GM19240 (cell line): Measurements from ENCODE around the gene CTRL.

Experiments used
- DNase-seq: peaks from one replicate; pipeline ENCODE4 v3.0.0; 2011; ENCODE audit warnings: low spot score; ENCODE audit not compliant: insufficient read length

Gene CTRL

DNA sequence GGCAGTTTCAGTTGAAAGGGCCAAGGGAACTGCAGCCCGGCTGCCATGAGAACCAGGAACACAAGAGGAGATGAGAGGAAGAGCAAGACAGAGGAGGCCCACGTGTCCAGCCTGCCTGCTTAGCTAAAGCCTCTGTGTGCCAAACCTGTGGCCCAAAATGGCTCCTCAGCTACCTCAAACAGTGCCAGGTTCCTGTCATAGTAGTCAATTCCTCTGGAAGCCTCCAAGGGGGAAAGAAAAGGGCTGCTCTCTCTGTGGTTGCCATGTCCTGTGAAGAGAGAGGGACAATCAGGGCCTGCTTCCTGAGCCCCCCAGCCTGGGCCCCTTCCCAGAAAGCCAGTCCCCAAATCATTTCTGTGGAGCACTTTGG lies 31.6 kb upstream of the CTRL start:
- no peak for DNase-seq

GRCh38 chr16:67962135-67962534 lies 30.5 kb upstream of the CTRL start:
- no peak for DNase-seq

GRCh38 chr16:67961551-67961957 lies 29.9 kb upstream of the CTRL start:
- DNase-seq: no peak

GRCh38 chr16:67959536-67960329 lies 28.1 kb upstream of the CTRL start:
- no peak for DNase-seq

- no peak for DNase-seq
Observed at GRCh38 chr16:67957622-67958021, 26.0 kb upstream of the CTRL start.

- DNase-seq: no peak
Observed at GRCh38 chr16:67954421-67955196, 22.9 kb upstream of the CTRL start.

DNA sequence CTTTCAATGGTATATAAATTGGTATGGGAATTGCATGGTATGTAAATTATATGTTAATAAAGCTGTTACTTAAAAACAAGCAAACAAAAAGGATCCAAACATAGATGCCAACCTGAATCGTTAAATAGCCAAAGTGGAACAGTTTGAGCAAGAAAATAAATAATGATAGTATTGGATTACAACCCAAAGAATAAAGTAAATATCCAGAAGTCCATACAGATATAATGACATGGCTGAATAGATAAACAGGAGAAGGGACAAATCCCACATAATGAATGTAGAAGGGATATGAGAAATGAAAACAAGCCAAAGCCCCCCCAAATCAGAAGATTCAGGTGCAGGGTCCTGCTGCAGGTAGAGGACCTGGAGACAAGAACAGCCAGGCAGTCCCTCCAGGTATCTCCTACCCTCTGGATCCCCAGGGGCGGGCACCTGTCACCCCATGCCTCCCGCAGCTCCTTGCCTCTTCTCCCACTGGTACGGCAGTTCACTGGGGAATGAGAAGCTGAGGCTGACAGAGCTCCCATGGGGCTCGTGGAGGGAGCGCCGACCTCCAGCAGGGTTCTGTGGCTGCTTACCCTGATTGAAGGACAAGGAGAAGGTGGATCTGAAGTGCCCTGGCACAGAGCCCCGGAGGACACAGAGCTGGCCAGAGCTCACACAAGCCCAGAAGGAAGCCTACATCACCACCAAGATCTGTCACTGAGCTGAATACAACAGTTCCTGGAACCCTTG lies 22.1 kb upstream of the CTRL start:
- no peak for DNase-seq

DNA sequence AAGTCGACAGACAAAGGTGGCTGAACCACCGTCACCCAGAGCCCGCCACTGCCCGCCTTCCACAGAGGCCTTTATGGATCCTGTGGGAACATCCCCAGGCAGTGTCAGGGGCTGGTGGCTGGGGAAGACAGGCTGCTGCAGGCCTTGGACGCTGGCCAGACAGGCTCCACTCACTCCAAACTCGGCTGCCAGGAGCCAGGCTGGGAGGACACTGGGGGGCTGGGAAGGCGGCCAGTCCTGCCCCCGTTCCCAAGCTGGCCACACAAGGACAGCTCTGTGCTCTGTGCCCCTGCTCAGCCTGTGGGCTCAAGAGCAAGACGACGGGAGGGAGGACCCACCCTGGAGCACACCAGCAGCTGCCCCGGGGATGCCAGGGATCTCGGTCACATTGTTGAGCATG lies 19.8 kb upstream of the CTRL start:
- no peak for DNase-seq

GRCh38 chr16:67950335-67950843 lies 18.7 kb upstream of the CTRL start:
- DNase-seq: no peak

- DNase-seq: no peak
Observed at GRCh38 chr16:67949645-67950044, 18.0 kb upstream of the CTRL start.

DNA sequence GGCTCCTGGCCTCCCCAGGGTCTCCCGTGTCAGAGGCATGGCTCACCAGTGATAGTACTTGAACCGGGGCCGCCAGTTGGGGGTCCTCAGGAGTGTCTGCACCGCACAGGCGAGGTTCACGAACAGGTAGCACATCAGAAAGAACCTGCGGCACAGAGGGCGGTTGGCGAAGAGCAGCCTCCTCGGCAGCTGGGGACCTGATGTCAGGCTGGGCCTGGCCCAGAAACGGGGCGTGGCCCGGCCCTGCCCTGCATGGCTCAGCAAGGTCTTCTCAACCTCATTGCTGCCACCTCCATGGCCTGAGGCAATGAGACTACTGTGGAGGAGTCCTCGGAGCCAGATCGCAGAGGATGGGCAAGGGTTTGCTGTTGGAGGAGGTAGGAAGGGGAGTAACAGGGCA lies 16.4 kb upstream of the CTRL start:
- DNase-seq: no peak

DNA sequence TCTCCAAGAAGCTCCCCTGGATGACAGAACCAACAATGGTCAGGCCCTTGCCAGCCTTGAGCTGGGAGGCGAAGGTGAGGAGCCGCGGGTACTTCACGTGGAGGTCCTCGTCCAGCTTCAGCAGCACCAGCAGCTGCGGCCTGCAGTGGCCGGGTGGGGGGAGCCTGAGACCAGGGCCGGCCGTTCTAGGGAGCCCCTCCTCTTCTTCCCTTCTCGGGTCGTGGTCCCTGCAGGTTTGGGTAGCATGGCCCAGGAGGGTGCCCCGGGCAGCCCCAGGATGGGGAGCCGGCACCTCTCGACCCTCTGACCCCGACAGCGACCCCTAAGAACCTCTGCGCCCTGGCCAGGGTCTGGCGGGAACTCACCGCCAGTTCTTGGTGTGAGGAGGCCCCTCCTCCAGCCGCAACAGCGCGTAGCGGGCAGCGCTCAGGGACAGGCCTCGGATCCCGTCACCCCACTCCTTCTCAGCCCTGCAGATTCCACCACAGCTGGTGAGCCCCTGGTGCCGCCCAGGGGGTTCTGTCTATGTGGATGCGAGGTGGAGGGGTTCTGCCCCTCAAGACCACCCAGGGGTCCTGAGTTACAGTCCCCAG lies 15.4 kb upstream of the CTRL start:
- no peak for DNase-seq

GRCh38 chr16:67946128-67946569 lies 14.5 kb upstream of the CTRL start:
- no peak for DNase-seq

GRCh38 chr16:67945392-67945933 lies 13.8 kb upstream of the CTRL start:
- no peak for DNase-seq

DNA sequence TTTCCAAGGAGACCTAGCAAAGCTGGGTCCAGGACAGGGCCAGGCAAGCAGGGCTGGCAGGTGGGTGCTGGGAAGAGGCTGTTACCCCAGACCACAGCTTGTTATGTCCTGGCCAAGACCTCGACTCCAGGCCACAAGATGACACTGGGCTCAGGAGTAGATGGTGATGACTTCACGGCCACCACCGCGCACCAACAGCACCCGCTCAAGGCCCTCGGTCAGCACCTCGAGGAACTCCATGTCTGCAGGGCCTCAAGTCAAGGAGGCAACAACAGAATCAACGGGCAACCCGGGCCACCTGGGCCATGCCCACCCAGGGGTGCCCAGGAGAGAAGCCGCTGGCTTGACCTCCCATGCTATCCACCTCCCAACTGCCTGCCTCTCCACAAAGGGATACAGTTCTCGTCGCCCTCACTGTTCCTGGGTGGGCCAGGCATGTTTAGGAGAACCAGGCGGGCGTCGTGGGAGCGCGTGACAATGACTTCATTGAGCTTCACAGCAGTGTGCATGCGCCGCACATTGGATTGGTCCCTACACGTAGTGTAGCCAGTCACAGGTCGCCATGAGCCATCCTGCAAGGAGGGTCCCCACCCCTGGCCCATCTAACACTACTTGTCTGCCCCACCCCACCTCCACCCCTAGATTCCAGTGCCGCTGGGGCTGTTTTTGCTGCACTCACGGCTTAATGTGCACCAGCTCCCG lies 13.2 kb upstream of the CTRL start:
- DNase-seq: no peak

DNA sequence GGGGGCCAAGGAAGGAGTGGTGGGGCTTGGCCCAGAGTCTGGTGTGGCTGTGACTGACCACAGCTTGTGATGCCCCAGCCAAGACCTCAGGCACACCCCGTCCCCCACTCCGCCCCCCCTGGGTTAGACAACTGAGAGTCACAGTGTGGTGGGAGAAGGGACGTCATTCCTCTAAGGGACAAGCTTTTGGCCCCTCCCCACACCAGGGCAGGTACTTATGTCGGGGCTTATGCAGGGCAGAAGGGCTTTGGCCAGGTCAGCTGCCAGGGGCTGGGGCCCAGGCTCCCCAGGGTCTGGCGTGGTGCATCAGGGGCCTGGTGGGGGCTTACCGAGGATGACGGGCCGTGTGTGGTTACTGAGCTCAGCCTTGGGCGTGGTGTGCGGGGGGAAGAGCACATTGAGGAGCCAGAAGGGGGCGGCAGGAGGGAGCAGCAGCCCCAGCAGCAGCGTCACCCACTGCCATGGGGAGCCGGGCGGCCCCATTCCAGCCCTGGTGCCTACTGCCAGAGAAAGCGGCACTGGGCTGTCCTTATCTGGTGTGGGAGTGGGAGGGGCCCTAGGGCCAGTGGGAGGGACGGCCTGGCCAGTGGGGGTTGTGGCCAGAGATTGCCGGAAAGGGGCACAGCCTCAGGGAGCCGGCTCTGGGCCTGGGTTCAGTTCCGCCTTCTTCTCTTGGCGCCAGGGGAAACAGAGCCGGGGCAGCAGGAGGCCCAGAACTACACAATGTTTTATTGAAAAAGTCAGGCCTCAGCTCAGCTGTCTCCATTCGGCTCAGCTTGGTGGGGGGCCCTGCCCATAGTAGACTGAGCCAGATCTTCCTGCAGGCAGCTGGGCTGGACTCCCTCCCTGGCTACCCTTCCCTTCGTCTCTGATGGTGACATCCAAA lies 12.2 kb upstream of the CTRL start, which contains the start of gene LCAT:
LCAT (minus strand) TSS at position 502 of the 886 bp plus-strand sequence; CDS start at position 483, 19 bp downstream.
- no peak for DNase-seq

GRCh38 chr16:67943256-67943618 lies 11.6 kb upstream of the CTRL start:
- no peak for DNase-seq

- DNase-seq: no peak
Observed at GRCh38 chr16:67942510-67943255, 11.0 kb upstream of the CTRL start.

DNA sequence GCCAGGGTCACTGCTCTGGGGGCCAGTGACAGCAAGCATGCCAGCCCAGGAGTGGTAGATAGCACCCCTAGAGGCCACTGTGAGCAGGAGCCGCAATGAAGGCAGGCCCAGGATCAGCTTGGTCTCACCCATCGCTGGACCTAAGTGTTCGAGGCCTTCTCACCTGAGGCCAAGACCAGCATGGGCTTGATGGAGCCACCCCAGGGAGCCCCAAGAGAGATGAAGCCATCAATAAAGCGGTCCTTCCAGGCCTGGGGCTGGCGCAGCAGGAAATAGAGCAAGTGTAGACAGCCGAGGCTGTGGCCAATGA lies 10.5 kb upstream of the CTRL start:
- peak; percentile 64 for DNase-seq
